Uterus (tissue), 2 donors: ENCODE data around the gene STYXL1.

Experiments used
- CTCF ChIP-seq, 4 experiments: fragments of 200-600 bp in 2 of 4; fragments of 450-650 bp in 2 of 4; sonication (generic) in 2 of 4; IDR thresholded peaks; one replicate each; pipeline ENCODE4 v1.5.1; 2016 to 2019; ENCODE audit warnings: antibody characterized with exemption in 4 of 4, mild to moderate bottlenecking in 2 of 4, moderate library complexity in 1 of 4
- POLR2A ChIP-seq, 2 donors: fragments of 450-650 bp; IDR thresholded peaks; one replicate each; pipeline ENCODE4 v1.6.1; 2016; ENCODE audit warnings: antibody characterized with exemption in 2 of 2, mild to moderate bottlenecking in 1 of 2, moderate library complexity in 1 of 2

- TF ChIP-seq CTCF (IDR thresholded peaks at IDR 0.05) (no peak), POLR2A (IDR thresholded peaks at IDR 0.05) (no peak)
Observed at GRCh38 chr7:76051840-76052239, 4.0 kb upstream of the STYXL1 start.
